Pancreas (tissue), 10 donors: ENCODE data around the gene DCTPP1. TPM values are rescaled to one million over a fixed set of nuclear protein-coding genes. Genes with fewer than 3 reads are reported as not detected.
"Not testable (repeated sequence)": the region's sequence is repeated elsewhere in the genome, so short reads cannot be mapped to it uniquely, and the experiment has no call there.

Experiments used
- ATAC-seq, 4 donors: fragments of 200-7000 bp; cut with Tn5 transposase; one replicate each; pipeline versions ENCODE4 v1.8.0 to v1.9.1; 2020; ENCODE audit warnings: mild to moderate bottlenecking in 4 of 4, moderate library complexity in 4 of 4
- DNase-seq, 6 donors: peaks; one replicate each; pipeline ENCODE4 v3.0.0-alpha.2; 2020
- FAIRE-seq: peaks from 2 replicates; lab custom pipeline; 2012; peaks lifted over from hg19 to GRCh38; lab: Jason Lieb, UNC
- H3K27ac ChIP-seq, 4 donors: fragments of 200-600 bp; sonication (generic); 1 replicate in 3 of 4; 2 replicates in 1 of 4; pipeline versions ENCODE4 v1.5.0 to v1.8.0; 2020
- H3K27me3 ChIP-seq, 4 donors: fragments of 200-600 bp; one replicate each; pipeline ENCODE4 v1.8.0; 2021
- H3K36me3 ChIP-seq, 3 donors: fragments of 200-600 bp; sonication (generic) in 1 of 3; one replicate each; pipeline versions ENCODE4 v1.5.0 to v1.8.0; 2020 to 2021
- H3K4me1 ChIP-seq, 3 donors: fragments of 200-600 bp; one replicate each; pipeline ENCODE4 v1.8.0; 2021
- H3K4me3 ChIP-seq, 4 donors: fragments of 200-600 bp; sonication (generic) in 2 of 4; one replicate each; pipeline versions ENCODE4 v1.5.0 to v1.8.0; 2020 to 2021
- H3K9me3 ChIP-seq, 4 donors: fragments of 200-600 bp; one replicate each; pipeline ENCODE4 v1.8.0; 2021
- CTCF ChIP-seq, 4 donors: fragments of 200-600 bp; sonication (generic) in 3 of 4; IDR thresholded peaks; one replicate each; pipeline versions ENCODE4 v1.5.0 to v1.8.0; 2021; ENCODE audit warnings: antibody characterized with exemption in 4 of 4
- WGBS, 2 donors: extraction: QIAGEN DNeasy Blood & Tissue Kit; methylation state at CpG; one replicate each; pipeline ENCODE4 v1.1.7; 2013; 5-methylcytosine and 5-hydroxymethylcytosine counted together
- intact Hi-C, 3 donors: fragments of 100-400 bp; cut with DNase I; formaldehyde crosslinking; loops; one replicate each; pipeline versions ENCODE4 v1.11.1 to v1.14.2; 2022
- polyA plus RNA-seq, 2 donors: library from polyadenylated mRNA; stranded (reverse); fragments of 200-250 nt; gene quantifications; one replicate each; pipeline ENCODE4 v1.2.3, GENCODE V29; 2013
- total RNA-seq, 6 donors: library from RNA; stranded (reverse); fragmentation: NEBNext Ultra II Directional in 4 of 6; extraction: Animal tissue kit (Norgen Biotek cat#: 25700) in 4 of 6; gene quantifications; one replicate each; pipeline versions ENCODE4 v1.2.1 to v1.2.4, GENCODE V29; 2021 to 2023
- donor health status: healthy with polysubstance abuse.
- donor health status: DM: no; HTN: no; CAD: no; lungs with moderate emphysema.
- donor health status: DM: no; HTN: no; CAD: no.
- donor health status: control.
- donor health status: control.
- donor health status: Bipolar disorder and iron deficiency.
- donor health status: DM: yes; HTN: yes; CAD: no.
- donor health status: DM: no; HTN: no; CAD: no.
- donor health status: DM: no; HTN: no; CAD: no.
- donor health status: DM: yes; HTN: yes; CAD: no.

Gene DCTPP1
- total RNA-seq = 10 to 100 TPM; 12.2 to 20.7 (median 16.6) TPM
- 10 to 100 TPM; 12.2 to 16.9 TPM for polyA plus RNA-seq

GRCh38 chr16:30429678-30430427 lies at the start of gene DCTPP1:
Gene DCTPP1 (minus strand): TSS chr16:30430030. CDS start chr16:30429980, 50 bp downstream.
- DNase-seq (peak; percentile 92 to 97 (median 96)), FAIRE-seq (peak; percentile 88), ATAC-seq (peak; percentile 97 to 99 (median 98))
- Histone ChIP-seq H3K36me3 (peaks cover 0 to 8% (median 0%) of the 10 kb centered on the region in 3 donors), H3K9me3 (no peaks in the 10 kb centered on the region), H3K27me3 (no peaks in the 10 kb centered on the region), H3K4me3 (peak within 1 kb of the TSS; percentile 66 to 71 (median 68)), H3K4me1 (peaks cover 0 to 6% (median 0%) of the 10 kb centered on the region in 3 donors), H3K27ac (peak within 1 kb of the TSS; percentile 8 to 74 (median 36))
- peak; percentile 68 to 87 (median 81) for TF ChIP-seq CTCF (IDR thresholded peaks at IDR 0.05)
- intact Hi-C loops = loop anchor here in 2 of 3 donors (5.0 kb wide), 2 partner anchors 92 to 97 kb away; partner anchors contain the start of gene ZNF768 (in 1 of the 2)
- 0% methylated on average over 49 of the region's 49 CpGs for WGBS, 2 donors

- TF ChIP-seq CTCF (IDR thresholded peaks at IDR 0.05) = no peak
- WGBS, 2 donors = 73 to 84% methylated on average over 12 of the region's 12 CpGs
- ATAC-seq = no peak
Observed at GRCh38 chr16:30478766-30479478, 49.1 kb upstream of the DCTPP1 start.

GRCh38 chr16:30477773-30478172 lies 47.9 kb upstream of the DCTPP1 start:
- H3K27me3 ChIP-seq, H3K9me3 ChIP-seq, FAIRE-seq, H3K27ac ChIP-seq, H3K36me3 ChIP-seq, H3K4me3 ChIP-seq, H3K4me1 ChIP-seq, ATAC-seq, intact Hi-C loops, DNase-seq: not testable (repeated sequence)
- 73 to 88% methylated on average over 3 of the region's 3 CpGs for WGBS, 2 donors

More at GRCh38 chr16:30478766-30479478, 49.1 kb upstream of the DCTPP1 start:
- no peaks in the 10 kb centered on the region for H3K4me1 ChIP-seq
- DNase-seq (no peak), FAIRE-seq (no peak)
- intact Hi-C loops = no loop called here
- H3K36me3 ChIP-seq = no peaks in the 10 kb centered on the region
- H3K27me3 ChIP-seq = peaks cover 0 to under 1% (median 0%) of the 10 kb centered on the region in 4 donors
- no peaks in the 10 kb centered on the region for H3K9me3 ChIP-seq
- no peak overlapping the region for H3K4me3 ChIP-seq
- H3K27ac ChIP-seq = no peak overlapping the region

- ATAC-seq (no peak), DNase-seq (no peak), FAIRE-seq (no peak)
- intact Hi-C loops = no loop called here
- Histone ChIP-seq H3K27ac (no peak overlapping the region), H3K4me3 (no peak overlapping the region), H3K27me3 (peaks cover 0 to 6% (median 0%) of the 10 kb centered on the region in 4 donors), H3K4me1 (no peaks in the 10 kb centered on the region), H3K36me3 (no peaks in the 10 kb centered on the region), H3K9me3 (no peaks in the 10 kb centered on the region)
- no peak for TF ChIP-seq CTCF (IDR thresholded peaks at IDR 0.05)
- WGBS, 2 donors = 44 to 56% methylated on average over 3 of the region's 3 CpGs
Observed at GRCh38 chr16:30476991-30477390, 47.2 kb upstream of the DCTPP1 start.

DNA sequence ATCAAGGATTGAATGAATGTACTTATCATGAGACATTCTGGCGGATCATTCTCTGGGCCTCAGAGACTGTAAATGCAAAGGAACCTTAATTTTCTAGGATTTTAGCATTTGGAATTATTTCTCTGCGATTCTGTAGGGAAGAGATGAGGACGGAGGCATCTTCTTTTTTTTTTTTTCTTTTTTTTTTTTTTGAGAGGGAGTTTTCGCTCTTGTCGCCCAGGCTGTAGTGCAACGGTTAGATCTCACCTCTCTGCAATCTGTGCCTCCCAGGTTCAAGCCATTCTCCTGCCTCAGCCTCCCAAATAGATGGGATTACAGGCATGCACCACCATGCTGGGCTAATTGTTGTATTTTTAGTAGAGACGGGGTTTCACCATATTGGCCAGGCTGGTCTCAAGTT lies 44.9 kb upstream of the DCTPP1 start:
- no peak for ATAC-seq
- no peak for FAIRE-seq
- no peaks in the 10 kb centered on the region for H3K4me1 ChIP-seq
- H3K4me3 ChIP-seq = no peak overlapping the region
- no peak for DNase-seq
- no peak overlapping the region for H3K27ac ChIP-seq
- H3K9me3 ChIP-seq = no peaks in the 10 kb centered on the region
- TF ChIP-seq CTCF (IDR thresholded peaks at IDR 0.05) = no peak
- no peaks in the 10 kb centered on the region for H3K36me3 ChIP-seq
- WGBS, 2 donors = 80 to 84% methylated on average over 7 of the region's 7 CpGs
- H3K27me3 ChIP-seq = peaks cover 0 to 6% (median 0%) of the 10 kb centered on the region in 4 donors
- intact Hi-C loops = no loop called here
